ENCODE measurements around the gene LPCAT2. TPM values are rescaled to one million over a fixed set of nuclear protein-coding genes. Genes with fewer than 3 reads are reported as not detected.

Gene LPCAT2
- total and polyA plus RNA-seq, 2 donors (not counting 1 experiment from before 2014, with no cell fraction given), result 10.2 to 17.8 TPM

GRCh38 chr16:55465077-55465896, 43.6 kb upstream of the LPCAT2 start:
- Histone ChIP-seq H3K27ac (ENCODE audit: insufficient read depth, low read length) (no peak overlapping the region), H2AFZ (ENCODE audit: low read length) (no peak overlapping the region)

GRCh38 chr16:55466209-55466608, 42.7 kb upstream of the LPCAT2 start:
- H3K36me3 ChIP-seq (ENCODE audit: control insufficient read depth, insufficient read depth, low read length), result no peaks in the 10 kb centered on the region
- no peak overlapping the region for H2AFZ ChIP-seq (ENCODE audit: low read length)
- H3K9ac ChIP-seq (ENCODE audit: insufficient read depth, low read length), result no peak overlapping the region
- H3K79me2 ChIP-seq (ENCODE audit: control insufficient read depth, insufficient read depth, low read length), result no peaks in the 10 kb centered on the region
- no peaks in the 10 kb centered on the region for H3K9me3 ChIP-seq (ENCODE audit: control insufficient read depth, insufficient read depth, low read depth, low read length)
- DNase-seq (ENCODE audit: low read depth in 2 of 2), result no peak
- no peaks in the 10 kb centered on the region for H4K20me1 ChIP-seq (ENCODE audit: control insufficient read depth, extremely low read depth, insufficient read depth, low read length)
- no peak overlapping the region for H3K4me2 ChIP-seq (ENCODE audit: extremely low read depth, insufficient read depth, low read length)
- H3K4me1 ChIP-seq (ENCODE audit: control insufficient read depth, extremely low read depth, insufficient read depth, low read length), result peaks cover 10% of the 10 kb centered on the region
- no peak overlapping the region for H3K27ac ChIP-seq (ENCODE audit: insufficient read depth, low read length)
- TF ChIP-seq EZH2 (IDR thresholded peaks at IDR 0.05; ENCODE audit: low read length, missing control alignments) (no peak), CTCF (conservative IDR thresholded peaks at IDR 0.05 in 1 of 2, IDR thresholded peaks at IDR 0.05 in 1 of 2; ENCODE audit: low read depth in 1 of 2, low read length in 2 of 2) (no peak)
- H3K27me3 ChIP-seq (ENCODE audit: control insufficient read depth, insufficient read depth, low read length), result no peaks in the 10 kb centered on the region
- no peak overlapping the region for H3K4me3 ChIP-seq (replicated peaks in 1 of 4; ENCODE audit: control extremely low read depth in 1 of 4, insufficient read depth in 1 of 4, low read depth in 3 of 4, low read length in 4 of 4)

More at GRCh38 chr16:55465077-55465896, 43.6 kb upstream of the LPCAT2 start:
- peak overlapping the region; percentile 40 for H3K4me2 ChIP-seq (ENCODE audit: extremely low read depth, insufficient read depth, low read length)
- no peaks in the 10 kb centered on the region for H4K20me1 ChIP-seq (ENCODE audit: control insufficient read depth, extremely low read depth, insufficient read depth, low read length)
- peak; percentile 64 to 86 for DNase-seq (ENCODE audit: low read depth in 2 of 2)
- no peaks in the 10 kb centered on the region for H3K79me2 ChIP-seq (ENCODE audit: control insufficient read depth, insufficient read depth, low read length)
- H3K4me3 ChIP-seq (replicated peaks in 1 of 4; ENCODE audit: control extremely low read depth in 1 of 4, insufficient read depth in 1 of 4, low read depth in 3 of 4, low read length in 4 of 4), result peak overlapping the region in 2 of 4 experiments; percentile 11 to 18
- no peaks in the 10 kb centered on the region for H3K27me3 ChIP-seq (ENCODE audit: control insufficient read depth, insufficient read depth, low read length)
- TF ChIP-seq EZH2 (IDR thresholded peaks at IDR 0.05; ENCODE audit: low read length, missing control alignments) (no peak), CTCF (conservative IDR thresholded peaks at IDR 0.05 in 1 of 2, IDR thresholded peaks at IDR 0.05 in 1 of 2; ENCODE audit: low read depth in 1 of 2, low read length in 2 of 2) (peak; percentile 98 to 100)
- H3K4me1 ChIP-seq (ENCODE audit: control insufficient read depth, extremely low read depth, insufficient read depth, low read length), result peaks cover under 1% of the 10 kb centered on the region
- no peak overlapping the region for H3K9ac ChIP-seq (ENCODE audit: insufficient read depth, low read length)
- H3K9me3 ChIP-seq (ENCODE audit: control insufficient read depth, insufficient read depth, low read depth, low read length), result no peaks in the 10 kb centered on the region
- no peaks in the 10 kb centered on the region for H3K36me3 ChIP-seq (ENCODE audit: control insufficient read depth, insufficient read depth, low read length)

GRCh38 chr16:55467898-55468297, 41.0 kb upstream of the LPCAT2 start:
- no peak overlapping the region for H3K27ac ChIP-seq (ENCODE audit: insufficient read depth, low read length)
- H3K9me3 ChIP-seq (ENCODE audit: control insufficient read depth, insufficient read depth, low read depth, low read length), result no peaks in the 10 kb centered on the region
- H3K27me3 ChIP-seq (ENCODE audit: control insufficient read depth, insufficient read depth, low read length), result no peaks in the 10 kb centered on the region
- no peak overlapping the region for H3K9ac ChIP-seq (ENCODE audit: insufficient read depth, low read length)
- peaks cover 17% of the 10 kb centered on the region for H3K4me1 ChIP-seq (ENCODE audit: control insufficient read depth, extremely low read depth, insufficient read depth, low read length)
- H2AFZ ChIP-seq (ENCODE audit: low read length), result no peak overlapping the region
- H4K20me1 ChIP-seq (ENCODE audit: control insufficient read depth, extremely low read depth, insufficient read depth, low read length), result no peaks in the 10 kb centered on the region
- H3K79me2 ChIP-seq (ENCODE audit: control insufficient read depth, insufficient read depth, low read length), result no peaks in the 10 kb centered on the region
- no peak for DNase-seq (ENCODE audit: low read depth in 2 of 2)
- no peaks in the 10 kb centered on the region for H3K36me3 ChIP-seq (ENCODE audit: control insufficient read depth, insufficient read depth, low read length)
- TF ChIP-seq EZH2 (IDR thresholded peaks at IDR 0.05; ENCODE audit: low read length, missing control alignments), result no peak
- no peak for TF ChIP-seq CTCF (conservative IDR thresholded peaks at IDR 0.05 in 1 of 2, IDR thresholded peaks at IDR 0.05 in 1 of 2; ENCODE audit: low read depth in 1 of 2, low read length in 2 of 2)
- no peak overlapping the region for H3K4me3 ChIP-seq (replicated peaks in 1 of 4; ENCODE audit: control extremely low read depth in 1 of 4, insufficient read depth in 1 of 4, low read depth in 3 of 4, low read length in 4 of 4)
- no peak overlapping the region for H3K4me2 ChIP-seq (ENCODE audit: extremely low read depth, insufficient read depth, low read length)

All from fibroblast of lung (primary cell).